CD4-positive, CD25-positive, alpha-beta regulatory T cell (primary cell): ENCODE results near the gene SENP8. TPM values are rescaled to one million over a fixed set of nuclear protein-coding genes. Genes with fewer than 3 reads are reported as not detected.
A peak's percentile ranks its signal among the peaks of the same experiment; 100 is the strongest.
"Not testable (repeated sequence)": the region's sequence is repeated elsewhere in the genome, so short reads cannot be mapped to it uniquely, and the experiment has no call there.

Experiments used
- ATAC-seq, 2 donors: fragments of 150-1000 bp; cut with Tn5 transposase; one replicate each; pipeline ENCODE4 v1.10.0; 2021; ENCODE audit warnings: low read depth in 2 of 2, moderate number of reproducible peaks in 2 of 2, moderate library complexity in 1 of 2
- DNase-seq, 3 donors: peaks; one replicate each; pipeline versions ENCODE4 v3.0.0 to v3.0.0-alpha.2; 2012 to 2022; ENCODE audit warnings: mixed read lengths in 1 of 3
- H3K27ac ChIP-seq: one replicate; pipeline ENCODE4 v1.7.0; 2013; ENCODE audit warnings: mild to moderate bottlenecking, low read length; ENCODE audit not compliant: insufficient read depth, poor library complexity, severe bottlenecking
- H3K27me3 ChIP-seq: one replicate; pipeline ENCODE4 v1.7.0; 2013; ENCODE audit warnings: low read length; ENCODE audit not compliant: control insufficient read depth, insufficient read depth
- H3K36me3 ChIP-seq: one replicate; pipeline ENCODE4 v1.7.0; 2013; ENCODE audit warnings: mild to moderate bottlenecking, low read length, moderate library complexity; ENCODE audit not compliant: control insufficient read depth, insufficient read depth
- H3K4me1 ChIP-seq: 2 replicates; pipeline ENCODE4 v1.7.0; 2013; ENCODE audit warnings: mild to moderate bottlenecking, low read length; ENCODE audit not compliant: insufficient read depth, control insufficient read depth, poor library complexity, severe bottlenecking
- H3K4me3 ChIP-seq: one replicate; pipeline ENCODE4 v1.7.0; 2013; ENCODE audit warnings: low read depth, mild to moderate bottlenecking, low read length, moderate library complexity
- H3K9me3 ChIP-seq, 2 experiments: 1 replicate in 1 of 2; 2 replicates in 1 of 2; pipeline ENCODE4 v1.7.0; 2013; ENCODE audit warnings: low read length in 2 of 2, mild to moderate bottlenecking in 1 of 2, moderate library complexity in 1 of 2; ENCODE audit not compliant: control insufficient read depth in 2 of 2
- H3K27ac Mint-ChIP-seq, 3 donors: one replicate each; pipeline ENCODE4 v1.8.0; 2020 to 2022; ENCODE audit warnings: mild to moderate bottlenecking in 3 of 3, mixed read lengths in 3 of 3, moderate library complexity in 2 of 3
- H3K27me3 Mint-ChIP-seq: one replicate; pipeline ENCODE4 v1.8.0; 2022; ENCODE audit warnings: mild to moderate bottlenecking, mixed read lengths
- H3K36me3 Mint-ChIP-seq: one replicate; pipeline ENCODE4 v1.8.0; 2020; ENCODE audit warnings: mixed read lengths
- H3K4me1 Mint-ChIP-seq, 4 donors: one replicate each; pipeline ENCODE4 v1.8.0; 2020 to 2022; ENCODE audit warnings: mixed read lengths in 4 of 4, mild to moderate bottlenecking in 1 of 4
- H3K4me3 Mint-ChIP-seq, 4 donors: one replicate each; pipeline ENCODE4 v1.8.0; 2020 to 2022; ENCODE audit warnings: mild to moderate bottlenecking in 4 of 4, mixed read lengths in 4 of 4, moderate library complexity in 3 of 4
- H3K9me3 Mint-ChIP-seq, 7 donors: one replicate each; pipeline ENCODE4 v1.8.0; 2020 to 2022; ENCODE audit warnings: mixed read lengths in 7 of 7, mild to moderate bottlenecking in 3 of 7, moderate library complexity in 2 of 7
- polyA plus RNA-seq, 4 donors: library from polyadenylated mRNA; unstranded; fragments of 300-500 nt; fragmentation: Illumina TruSeq; gene quantifications; one replicate each; pipeline ENCODE4 v1.2.3, GENCODE V29; 2021
- total RNA-seq: library from RNA; stranded (reverse); gene quantifications from one replicate; pipeline ENCODE4 v1.2.3, GENCODE V29; 2022

SENP8 gene
- total RNA-seq (0.15 TPM), polyA plus RNA-seq (1 to 10 TPM in 3 of 4 donors, under 1 TPM in 1; 0.79 to 1.4 (median 1.3) TPM)

GRCh38 chr15:72118017-72118978 lies at the start of gene SENP8, which contains the start of gene MYO9A:
Gene SENP8, plus strand, starts transcription at chr15:72118403. Its CDS starts 21,221 bp downstream, at chr15:72139624.
Gene MYO9A, minus strand, starts transcription at chr15:72118150. Its CDS starts 71,587 bp downstream, at chr15:72046563.
- peaks cover 0 to 1% (median 0%) of the 10 kb centered on the region in 7 donors for H3K9me3 Mint-ChIP-seq
- peak; percentile 96 to 98 (median 98) for DNase-seq
- H3K36me3 ChIP-seq: no peaks in the 10 kb centered on the region
- peaks cover 16 to 45% (median 31%) of the 10 kb centered on the region in 4 donors for H3K4me1 Mint-ChIP-seq
- H3K36me3 Mint-ChIP-seq: no peaks in the 10 kb centered on the region
- H3K9me3 ChIP-seq: no peaks in the 10 kb centered on the region
- H3K4me3 ChIP-seq: peak within 1 kb of the TSS; percentile 89
- H3K4me1 ChIP-seq: peaks cover 18% of the 10 kb centered on the region
- no peaks in the 10 kb centered on the region for H3K27me3 Mint-ChIP-seq
- peak within 1 kb of the TSS; percentile 94 to 99 (median 96) for H3K4me3 Mint-ChIP-seq
- peak; percentile 82 to 84 for ATAC-seq
- H3K27me3 ChIP-seq: no peaks in the 10 kb centered on the region
- peak within 1 kb of the TSS; percentile 95 for H3K27ac ChIP-seq
- H3K27ac Mint-ChIP-seq: peak within 1 kb of the TSS; percentile 89 to 99 (median 98)

GRCh38 chr15:72068856-72069255 lies 49.3 kb upstream of the SENP8 start:
- no peaks in the 10 kb centered on the region for H3K4me1 ChIP-seq
- no peak overlapping the region for H3K27ac Mint-ChIP-seq
- DNase-seq: no peak
- no peak overlapping the region for H3K4me3 Mint-ChIP-seq
- no peak for ATAC-seq
- H3K36me3 ChIP-seq: no peaks in the 10 kb centered on the region
- H3K27ac ChIP-seq: no peak overlapping the region
- H3K36me3 Mint-ChIP-seq: peaks cover 7% of the 10 kb centered on the region
- H3K9me3 ChIP-seq: no peaks in the 10 kb centered on the region
- no peak overlapping the region for H3K4me3 ChIP-seq
- peaks cover 0 to 20% (median 18%) of the 10 kb centered on the region in 4 donors for H3K4me1 Mint-ChIP-seq
- no peaks in the 10 kb centered on the region for H3K27me3 ChIP-seq
- peaks cover 0 to 3% (median 0%) of the 10 kb centered on the region in 7 donors for H3K9me3 Mint-ChIP-seq
- no peaks in the 10 kb centered on the region for H3K27me3 Mint-ChIP-seq

GRCh38 chr15:72070817-72071447 lies 47.3 kb upstream of the SENP8 start:
- DNase-seq (no peak), ATAC-seq (no peak)

GRCh38 chr15:72071448-72071825 lies 46.8 kb upstream of the SENP8 start:
- not testable (repeated sequence) for H3K27ac ChIP-seq, H3K27me3 Mint-ChIP-seq, H3K4me3 Mint-ChIP-seq, H3K9me3 Mint-ChIP-seq, H3K36me3 Mint-ChIP-seq, H3K4me1 ChIP-seq, H3K9me3 ChIP-seq, H3K36me3 ChIP-seq, ATAC-seq, DNase-seq, H3K4me3 ChIP-seq, H3K27me3 ChIP-seq, H3K27ac Mint-ChIP-seq
- peaks cover 0 to 24% (median 15%) of the 10 kb centered on the region in 4 donors for H3K4me1 Mint-ChIP-seq

More at GRCh38 chr15:72070817-72071447, 47.3 kb upstream of the SENP8 start:
- no peak overlapping the region for H3K4me3 Mint-ChIP-seq
- no peak overlapping the region for H3K27ac Mint-ChIP-seq
- H3K36me3 ChIP-seq: no peaks in the 10 kb centered on the region
- H3K9me3 Mint-ChIP-seq: peaks cover 0 to 2% (median 0%) of the 10 kb centered on the region in 7 donors
- H3K4me3 ChIP-seq: no peak overlapping the region
- H3K9me3 ChIP-seq: no peaks in the 10 kb centered on the region
- H3K27ac ChIP-seq: no peak overlapping the region
- H3K4me1 Mint-ChIP-seq: peaks cover 0 to 23% (median 14%) of the 10 kb centered on the region in 4 donors
- H3K27me3 Mint-ChIP-seq: no peaks in the 10 kb centered on the region
- peaks cover 6% of the 10 kb centered on the region for H3K36me3 Mint-ChIP-seq
- H3K4me1 ChIP-seq: no peaks in the 10 kb centered on the region
- no peaks in the 10 kb centered on the region for H3K27me3 ChIP-seq

DNA sequence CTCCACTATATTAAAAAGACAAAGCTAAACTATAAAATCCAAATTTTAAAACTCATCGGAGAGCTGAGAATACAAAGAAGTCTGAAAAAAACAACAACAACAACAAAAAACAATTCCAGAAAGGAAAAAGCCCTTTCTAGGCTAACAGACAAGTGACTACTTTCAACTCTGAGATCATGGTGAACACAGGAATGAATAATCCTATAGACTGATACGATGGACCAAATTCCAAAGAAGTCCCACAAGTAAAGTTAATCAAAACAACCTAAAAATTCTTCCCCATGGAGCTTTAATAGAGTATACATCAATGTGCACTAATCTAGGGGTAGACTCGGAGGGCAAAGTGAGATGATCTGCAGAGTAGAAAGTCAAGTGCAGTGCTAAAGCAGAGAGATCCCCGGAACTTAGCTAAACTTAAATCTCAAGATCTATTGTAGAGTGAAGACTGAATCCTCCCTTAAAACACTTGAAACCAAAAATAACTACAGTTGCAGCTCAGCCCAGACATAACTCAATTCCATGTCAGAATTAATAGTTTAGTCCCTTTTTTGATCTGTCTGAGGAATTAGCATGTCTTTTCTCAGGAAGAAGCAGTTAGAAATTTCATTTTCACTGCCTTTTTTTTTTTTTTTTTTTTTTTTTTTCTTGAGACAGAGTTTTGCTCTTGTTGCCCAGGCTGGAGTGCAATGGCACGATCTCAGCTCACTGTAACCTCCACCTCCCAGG lies 43.7 kb upstream of the SENP8 start:
- no peaks in the 10 kb centered on the region for H3K4me1 ChIP-seq
- no peaks in the 10 kb centered on the region for H3K27me3 ChIP-seq
- no peak overlapping the region for H3K4me3 Mint-ChIP-seq
- H3K36me3 ChIP-seq: no peaks in the 10 kb centered on the region
- no peak overlapping the region for H3K27ac Mint-ChIP-seq
- H3K9me3 ChIP-seq: no peaks in the 10 kb centered on the region
- H3K27ac ChIP-seq: no peak overlapping the region
- H3K4me3 ChIP-seq: no peak overlapping the region
- DNase-seq: no peak
- H3K9me3 Mint-ChIP-seq: peaks cover 0 to 2% (median 0%) of the 10 kb centered on the region in 7 donors
- ATAC-seq: no peak
- peaks cover 9 to 44% (median 21%) of the 10 kb centered on the region in 4 donors for H3K4me1 Mint-ChIP-seq
- H3K27me3 Mint-ChIP-seq: no peaks in the 10 kb centered on the region
- H3K36me3 Mint-ChIP-seq: peaks cover 10% of the 10 kb centered on the region

GRCh38 chr15:72077950-72078349 lies 40.3 kb upstream of the SENP8 start:
- H3K9me3 Mint-ChIP-seq: peaks cover 0 to 5% (median 2%) of the 10 kb centered on the region in 7 donors
- H3K27ac Mint-ChIP-seq: peak overlapping the region in 1 of 3 donors; percentile 91
- ATAC-seq: no peak
- Histone ChIP-seq H3K27ac (no peak overlapping the region), H3K4me1 (no peaks in the 10 kb centered on the region), H3K9me3 (no peaks in the 10 kb centered on the region), H3K36me3 (no peaks in the 10 kb centered on the region), H3K4me3 (no peak overlapping the region), H3K27me3 (no peaks in the 10 kb centered on the region)
- H3K27me3 Mint-ChIP-seq: no peaks in the 10 kb centered on the region
- no peak for DNase-seq
- peaks cover 7% of the 10 kb centered on the region for H3K36me3 Mint-ChIP-seq
- H3K4me1 Mint-ChIP-seq: peaks cover 10 to 38% (median 19%) of the 10 kb centered on the region in 4 donors
- H3K4me3 Mint-ChIP-seq: no peak overlapping the region

DNA sequence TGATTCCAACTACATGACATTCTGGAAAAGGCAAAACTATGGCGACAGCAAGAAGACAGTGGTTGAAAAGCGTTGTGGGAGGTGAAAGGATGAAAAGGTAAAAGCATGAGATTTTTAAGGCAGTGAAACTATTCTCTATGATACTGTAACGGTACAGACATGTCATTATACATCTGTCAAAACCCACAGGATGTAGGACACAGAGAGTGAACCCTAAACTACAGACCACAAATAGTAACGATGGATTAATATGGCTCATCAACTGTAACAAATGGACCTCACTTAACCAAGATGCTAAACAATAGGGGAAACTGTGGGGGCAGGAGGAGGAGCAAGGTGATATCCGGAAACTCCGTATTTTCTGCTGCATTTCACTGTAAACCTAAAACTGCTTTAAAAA lies 39.3 kb upstream of the SENP8 start:
- no peaks in the 10 kb centered on the region for H3K27me3 ChIP-seq
- H3K9me3 ChIP-seq: peaks cover 0 to 2% of the 10 kb centered on the region in 2 experiments
- peak in 1 of 3 donors; percentile 18 for DNase-seq
- Mint-ChIP-seq H3K9me3 (peaks cover 0 to 12% (median 4%) of the 10 kb centered on the region in 7 donors), H3K36me3 (peaks cover 7% of the 10 kb centered on the region), H3K27me3 (no peaks in the 10 kb centered on the region), H3K4me3 (no peak overlapping the region), H3K4me1 (peaks cover 5 to 38% (median 18%) of the 10 kb centered on the region in 4 donors), H3K27ac (peak overlapping the region in 1 of 3 donors; percentile 1)
- H3K4me1 ChIP-seq: no peaks in the 10 kb centered on the region
- ATAC-seq: peak; percentile 47 to 58
- H3K27ac ChIP-seq: no peak overlapping the region
- H3K4me3 ChIP-seq: no peak overlapping the region
- no peaks in the 10 kb centered on the region for H3K36me3 ChIP-seq
